Spleen (tissue), 11 donors: ENCODE results near the gene IKZF5. TPM values are rescaled to one million over a fixed set of nuclear protein-coding genes. Genes with fewer than 3 reads are reported as not detected.

Experiments
- DNase-seq: peaks from one replicate; pipeline ENCODE4 v3.0.0-alpha.2; 2020
- H3K27ac ChIP-seq, 8 donors: fragments of 200-600 bp; sonication (generic) in 7 of 8; 1 replicate in 4 of 8; 2 replicates in 4 of 8; pipeline versions ENCODE4 v1.5.0 to v1.8.0; 2016 to 2021; ENCODE audit warnings: inconsistent platforms in 4 of 8, mild to moderate bottlenecking in 4 of 8, moderate library complexity in 1 of 8
- H3K27me3 ChIP-seq, 7 donors: fragments of 200-600 bp; sonication (generic) in 6 of 7; replicated peaks in 1 of 7; 1 replicate in 4 of 7; 2 replicates in 3 of 7; pipeline versions ENCODE4 v1.5.0 to v1.8.0; 2016 to 2021; ENCODE audit warnings: inconsistent platforms in 3 of 7, mild to moderate bottlenecking in 1 of 7
- H3K36me3 ChIP-seq, 6 donors: fragments of 200-600 bp; sonication (generic) in 5 of 6; 1 replicate in 4 of 6; 2 replicates in 2 of 6; pipeline versions ENCODE4 v1.5.0 to v1.8.0; 2016 to 2021; ENCODE audit warnings: inconsistent platforms in 2 of 6
- H3K4me1 ChIP-seq, 6 donors: fragments of 200-600 bp; sonication (generic) in 5 of 6; 1 replicate in 3 of 6; 2 replicates in 3 of 6; pipeline versions ENCODE4 v1.5.0 to v1.8.0; 2016 to 2021; ENCODE audit warnings: inconsistent platforms in 3 of 6
- H3K4me3 ChIP-seq, 8 donors: fragments of 200-600 bp; sonication (generic) in 7 of 8; 1 replicate in 4 of 8; 2 replicates in 4 of 8; pipeline versions ENCODE4 v1.5.0 to v1.8.0; 2016 to 2021; ENCODE audit warnings: inconsistent platforms in 4 of 8, mild to moderate bottlenecking in 4 of 8, moderate library complexity in 2 of 8
- H3K9me3 ChIP-seq, 8 donors: fragments of 200-600 bp; sonication (generic) in 7 of 8; 1 replicate in 4 of 8; 2 replicates in 4 of 8; pipeline versions ENCODE4 v1.5.0 to v1.8.0; 2016 to 2021; ENCODE audit warnings: inconsistent platforms in 4 of 8
- POLR2A ChIP-seq, 3 donors: fragments of 450-650 bp; IDR thresholded peaks; one replicate each; pipeline ENCODE4 v1.5.1; 2017; ENCODE audit warnings: antibody characterized with exemption in 3 of 3, mild to moderate bottlenecking in 1 of 3
- POLR2AphosphoS5 ChIP-seq, 3 donors: sonication (generic); formaldehyde crosslinking; IDR thresholded peaks; one replicate each; pipeline ENCODE4 v1.5.1; 2017; ENCODE audit warnings: antibody characterized with exemption in 3 of 3
- WGBS, 5 donors: extraction: QIAGEN DNeasy Blood & Tissue Kit in 3 of 5; methylation state at CpG; one replicate each; pipeline versions ENCODE4 v1.1.5 to v1.1.7; 2013 to 2018; 5-methylcytosine and 5-hydroxymethylcytosine counted together
- intact Hi-C: fragments of 100-400 bp; cut with DNase I; formaldehyde crosslinking; loops from one replicate; pipeline ENCODE4 v1.15.0; 2023; ENCODE audit warnings: low total_unique reads
- polyA plus RNA-seq, 3 donors: library from polyadenylated mRNA; stranded (reverse); fragments of 200-250 nt; gene quantifications; one replicate each; pipeline ENCODE4 v1.2.1, GENCODE V29; 2013
- total RNA-seq, 7 donors: library from RNA; depleted of rRNA in 3 of 7; stranded (reverse); fragments of >200 nt in 3 of 7; fragmentation: NEBNext Ultra II Directional in 4 of 7; extraction: Animal tissue kit (Norgen Biotek cat#: 25700) in 4 of 7; gene quantifications; one replicate each; pipeline versions ENCODE4 v1.1.0 to v1.2.1, GENCODE V29; 2016 to 2021
- TF ChIP-seq, protein P1 (sequence below), 11 experiments: fragments of 200-600 bp in 7 of 11; fragments of 450-650 bp in 4 of 11; sonication (generic) in 4 of 11; IDR thresholded peaks in 8 of 11; conservative IDR thresholded peaks in 3 of 11; 1 replicate in 7 of 11; 2 replicates in 4 of 11; pipeline versions ENCODE4 v1.4.0 to v1.8.0; 2016 to 2021; ENCODE audit warnings: antibody characterized with exemption in 11 of 11, inconsistent platforms in 4 of 11, mild to moderate bottlenecking in 1 of 11
- donor health status: healthy with polysubstance abuse.
- donor health status: DM: no; HTN: no; CAD: no; lungs with moderate emphysema.
- donor health status: DM: no; HTN: no; CAD: no.
- donor health status: Bipolar disorder and iron deficiency.
- donor health status: healthy.
- donor health status: DM: no; HTN: no; CAD: no.
- donor health status: DM: yes; HTN: yes; CAD: no.

Gene IKZF5
- total and polyA plus RNA-seq, 10 donors, result 8.9 to 26.7 (median 16.2) TPM

DNA sequence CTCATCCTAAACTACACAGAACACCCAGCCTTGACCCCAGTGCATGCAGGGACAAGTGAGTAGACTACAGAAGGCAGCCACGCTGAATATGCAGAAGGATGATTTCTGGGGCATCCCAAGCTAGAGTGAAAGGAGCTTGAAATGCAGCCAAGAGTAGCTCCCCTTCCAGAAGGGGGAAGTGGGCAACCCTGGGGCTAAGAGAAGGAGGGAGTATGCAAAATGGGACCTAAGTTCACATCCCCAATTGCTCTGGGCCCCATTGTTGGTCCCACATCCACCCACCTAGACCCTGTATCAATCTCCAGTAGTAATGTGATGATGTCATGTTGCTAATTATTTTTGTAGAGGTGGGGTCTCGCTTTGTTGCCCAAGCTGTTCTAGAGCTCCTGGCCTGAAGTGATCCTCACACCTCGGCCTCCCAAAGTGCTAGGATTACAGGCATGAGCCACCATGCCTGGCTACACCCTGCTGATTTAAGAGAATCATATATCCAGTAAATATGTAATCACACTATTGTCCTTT lies 34.0 kb downstream of the IKZF5 start:
- Histone ChIP-seq H3K4me1 (peaks cover 1 to 4% (median 3%) of the 10 kb centered on the region in 6 donors), H3K4me3 (no peak overlapping the region), H3K27me3 (peaks cover 0 to 4% (median 0%) of the 10 kb centered on the region in 7 donors), H3K27ac (no peak overlapping the region), H3K36me3 (no peaks in the 10 kb centered on the region), H3K9me3 (no peaks in the 10 kb centered on the region)
- DNase-seq, result no peak
- intact Hi-C loops, result no loop called here
- 65 to 81% (median 80%) methylated on average over 3 of the region's 3 CpGs for WGBS, 5 donors
- TF ChIP-seq POLR2A (IDR thresholded peaks at IDR 0.05) (no peak), POLR2AphosphoS5 (IDR thresholded peaks at IDR 0.05) (no peak)
- TF ChIP-seq, protein P1, sequence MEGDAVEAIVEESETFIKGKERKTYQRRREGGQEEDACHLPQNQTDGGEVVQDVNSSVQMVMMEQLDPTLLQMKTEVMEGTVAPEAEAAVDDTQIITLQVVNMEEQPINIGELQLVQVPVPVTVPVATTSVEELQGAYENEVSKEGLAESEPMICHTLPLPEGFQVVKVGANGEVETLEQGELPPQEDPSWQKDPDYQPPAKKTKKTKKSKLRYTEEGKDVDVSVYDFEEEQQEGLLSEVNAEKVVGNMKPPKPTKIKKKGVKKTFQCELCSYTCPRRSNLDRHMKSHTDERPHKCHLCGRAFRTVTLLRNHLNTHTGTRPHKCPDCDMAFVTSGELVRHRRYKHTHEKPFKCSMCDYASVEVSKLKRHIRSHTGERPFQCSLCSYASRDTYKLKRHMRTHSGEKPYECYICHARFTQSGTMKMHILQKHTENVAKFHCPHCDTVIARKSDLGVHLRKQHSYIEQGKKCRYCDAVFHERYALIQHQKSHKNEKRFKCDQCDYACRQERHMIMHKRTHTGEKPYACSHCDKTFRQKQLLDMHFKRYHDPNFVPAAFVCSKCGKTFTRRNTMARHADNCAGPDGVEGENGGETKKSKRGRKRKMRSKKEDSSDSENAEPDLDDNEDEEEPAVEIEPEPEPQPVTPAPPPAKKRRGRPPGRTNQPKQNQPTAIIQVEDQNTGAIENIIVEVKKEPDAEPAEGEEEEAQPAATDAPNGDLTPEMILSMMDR (IDR thresholded peaks at IDR 0.05 in 8 of 11, conservative IDR thresholded peaks at IDR 0.05 in 3 of 11), result no peak

DNA sequence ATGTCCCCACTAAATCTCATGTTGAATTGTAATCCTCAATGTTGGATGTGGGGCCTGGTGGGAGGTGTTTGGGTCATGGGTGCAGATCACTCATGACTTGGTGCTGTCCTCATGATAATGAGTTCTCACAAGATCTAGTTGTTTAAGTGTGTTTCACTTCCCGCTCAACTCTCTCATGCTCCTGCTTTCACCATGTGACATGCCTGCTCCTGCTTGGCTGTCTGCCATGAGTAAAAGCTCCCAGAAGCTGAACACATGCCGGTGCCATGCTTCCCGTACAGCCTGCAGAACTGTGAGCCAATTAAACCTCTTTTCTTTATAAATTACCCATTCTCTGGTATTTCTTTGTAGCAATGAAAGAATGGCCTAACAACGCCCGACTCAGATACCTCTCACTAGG lies 34.6 kb downstream of the IKZF5 start:
- Histone ChIP-seq H3K27me3 (peaks cover 0 to 4% (median 0%) of the 10 kb centered on the region in 7 donors), H3K36me3 (no peaks in the 10 kb centered on the region), H3K4me1 (no peaks in the 10 kb centered on the region), H3K9me3 (peaks cover 0 to 5% (median 4%) of the 10 kb centered on the region in 8 donors), H3K4me3 (no peak overlapping the region), H3K27ac (no peak overlapping the region)
- intact Hi-C loops, result no loop called here
- no peak for DNase-seq
- WGBS, 5 donors, result 76 to 85% (median 83%) methylated on average over 5 of the region's 5 CpGs
- no peak for TF ChIP-seq POLR2A (IDR thresholded peaks at IDR 0.05)
- no peak for TF ChIP-seq POLR2AphosphoS5 (IDR thresholded peaks at IDR 0.05)
- TF ChIP-seq, protein P1 (IDR thresholded peaks at IDR 0.05 in 8 of 11, conservative IDR thresholded peaks at IDR 0.05 in 3 of 11), result no peak

DNA sequence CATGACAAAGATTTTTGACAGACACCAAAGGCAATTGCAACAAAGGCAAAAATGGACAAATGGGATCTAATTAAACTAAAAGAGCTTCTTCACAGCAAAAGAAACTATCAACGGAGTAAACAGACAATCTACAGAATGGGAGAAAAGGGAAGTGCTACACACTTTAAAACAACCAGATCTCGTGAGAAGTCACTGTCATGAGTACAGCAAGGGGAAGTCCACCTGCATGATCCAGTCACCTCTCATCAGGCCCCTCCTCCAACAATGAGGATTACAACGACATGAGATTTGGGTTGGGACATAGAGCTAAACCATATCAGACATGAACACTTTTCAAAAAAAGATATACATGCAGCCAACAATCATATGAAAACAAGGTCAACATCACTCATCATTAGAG lies 39.9 kb downstream of the IKZF5 start:
- H3K36me3 ChIP-seq, result no peaks in the 10 kb centered on the region
- no peaks in the 10 kb centered on the region for H3K4me1 ChIP-seq
- intact Hi-C loops, result no loop called here
- no peak overlapping the region for H3K27ac ChIP-seq
- no peaks in the 10 kb centered on the region for H3K27me3 ChIP-seq
- TF ChIP-seq, protein P1 (IDR thresholded peaks at IDR 0.05 in 8 of 11, conservative IDR thresholded peaks at IDR 0.05 in 3 of 11), result no peak
- no peak for TF ChIP-seq POLR2AphosphoS5 (IDR thresholded peaks at IDR 0.05)
- no peak for TF ChIP-seq POLR2A (IDR thresholded peaks at IDR 0.05)
- 60 to 80% (median 74%) methylated on average over 3 of the region's 3 CpGs for WGBS, 5 donors
- peaks cover 0 to 56% (median 34%) of the 10 kb centered on the region in 8 donors for H3K9me3 ChIP-seq
- no peak for DNase-seq
- H3K4me3 ChIP-seq, result no peak overlapping the region

DNA sequence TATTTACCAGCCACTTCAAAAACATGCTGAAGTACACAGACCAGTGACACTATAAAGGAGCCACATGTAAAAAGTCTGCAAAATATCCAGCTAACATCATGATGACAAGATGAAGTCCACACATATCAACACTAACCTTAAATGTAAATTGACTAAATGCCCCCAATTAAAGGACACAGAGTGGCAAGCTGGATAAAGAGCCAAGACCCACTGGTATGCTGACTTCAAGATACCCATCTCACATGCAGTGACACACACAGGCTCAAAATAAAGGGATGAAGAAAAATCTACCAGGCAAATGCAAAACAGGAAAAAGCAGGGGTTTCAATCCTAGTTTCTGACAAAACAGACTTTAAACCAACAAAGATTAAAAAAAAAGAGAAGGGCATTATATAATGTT lies 41.7 kb downstream of the IKZF5 start:
- H3K27me3 ChIP-seq, result no peaks in the 10 kb centered on the region
- no peak for DNase-seq
- TF ChIP-seq, protein P1 (IDR thresholded peaks at IDR 0.05 in 8 of 11, conservative IDR thresholded peaks at IDR 0.05 in 3 of 11), result no peak
- TF ChIP-seq POLR2AphosphoS5 (IDR thresholded peaks at IDR 0.05) (no peak), POLR2A (IDR thresholded peaks at IDR 0.05) (no peak)
- intact Hi-C loops, result no loop called here
- no peak overlapping the region for H3K4me3 ChIP-seq
- peaks cover 0 to 56% (median 34%) of the 10 kb centered on the region in 8 donors for H3K9me3 ChIP-seq
- no peaks in the 10 kb centered on the region for H3K36me3 ChIP-seq
- H3K27ac ChIP-seq, result no peak overlapping the region
- H3K4me1 ChIP-seq, result no peaks in the 10 kb centered on the region
